H1 (cell line): ENCODE results near the gene ASL. TPM values are rescaled to one million over a fixed set of nuclear protein-coding genes. Genes with fewer than 3 reads are reported as not detected.
A peak's percentile ranks its signal among the peaks of the same experiment; 100 is the strongest.

Experiments used
- CTCF ChIA-PET: fragments of 300-600 bp; sonication (Branson Sonifier 250); formaldehyde crosslinking; loops from one replicate; lab custom pipeline; 2021; ENCODE audit not compliant: partially characterized antibody; lab: Charles Lee
- POLR2A ChIA-PET: fragments of 300-600 bp; sonication (Branson Sonifier 250); formaldehyde crosslinking; loops from one replicate; lab custom pipeline; 2021; ENCODE audit warnings: inconsistent platforms; ENCODE audit not compliant: partially characterized antibody; lab: Charles Lee
- DNase-seq, 2 experiments: peaks; one replicate each; pipeline versions ENCODE4 v3.0.0 to v3.0.0-alpha.2; 2010 to 2022; ENCODE audit warnings: low spot score in 2 of 2, low read depth in 1 of 2, mixed read lengths in 1 of 2
- FAIRE-seq: peaks from 2 replicates; lab custom pipeline; 2011; peaks lifted over from hg19 to GRCh38; lab: Jason Lieb, UNC
- H2AFZ ChIP-seq: 2 replicates; pipeline ENCODE4 v1.8.1; 2012; ENCODE audit warnings: low read length, inconsistent platforms
- H2AK5ac ChIP-seq: 2 replicates; pipeline ENCODE4 v1.6.1; 2013; ENCODE audit warnings: low read depth, low read length
- H2BK120ac ChIP-seq: replicated peaks from 2 replicates; pipeline ENCODE3; 2013; ENCODE audit warnings: low read depth, low read length, inconsistent platforms
- H2BK12ac ChIP-seq: 2 replicates; pipeline ENCODE4 v1.6.1; 2013; ENCODE audit warnings: low read depth, low read length
- H2BK15ac ChIP-seq: 2 replicates; pipeline ENCODE4 v1.6.1; 2013; ENCODE audit warnings: low read length
- H2BK20ac ChIP-seq: 2 replicates; pipeline ENCODE4 v1.6.1; 2013; ENCODE audit warnings: low read length
- H2BK5ac ChIP-seq: 2 replicates; pipeline ENCODE4 v1.6.1; 2013; ENCODE audit warnings: low read depth, low read length
- H3K14ac ChIP-seq: 2 replicates; pipeline ENCODE4 v1.6.1; 2013; ENCODE audit warnings: inconsistent platforms; ENCODE audit not compliant: insufficient read length
- H3K18ac ChIP-seq: 2 replicates; pipeline ENCODE4 v1.6.1; 2013; ENCODE audit warnings: low read length; ENCODE audit errors: extremely low read depth
- H3K23ac ChIP-seq: 2 replicates; pipeline ENCODE4 v1.6.1; 2013; ENCODE audit warnings: inconsistent platforms; ENCODE audit not compliant: insufficient read length
- H3K23me2 ChIP-seq: 2 replicates; pipeline ENCODE4 v1.6.1; 2013; ENCODE audit warnings: low read depth, low read length
- H3K27ac ChIP-seq: 2 replicates; pipeline ENCODE4 v1.6.1; 2011; ENCODE audit warnings: low read depth, low read length, inconsistent platforms
- H3K27me3 ChIP-seq, 4 experiments: replicated peaks in 1 of 4; 1 replicate in 1 of 4; 2 replicates in 3 of 4; pipeline versions ENCODE4 v1.6.1 to v1.8.1; 2011 to 2013; ENCODE audit warnings: low read length in 3 of 4, mild to moderate bottlenecking in 3 of 4, inconsistent platforms in 2 of 4, mixed read lengths in 2 of 4, moderate library complexity in 1 of 4; ENCODE audit not compliant: control insufficient read depth in 3 of 4, insufficient read depth in 3 of 4; ENCODE audit errors: extremely low read depth in 1 of 4
- H3K36me3 ChIP-seq, 4 experiments: 2 replicates each; pipeline versions ENCODE4 v1.6.1 to v1.8.1; 2011 to 2013; ENCODE audit warnings: mild to moderate bottlenecking in 4 of 4, low read length in 3 of 4, moderate library complexity in 2 of 4, control low read depth in 1 of 4, inconsistent platforms in 1 of 4; ENCODE audit not compliant: insufficient read depth in 4 of 4, control insufficient read depth in 2 of 4
- H3K4ac ChIP-seq: replicated peaks from 2 replicates; pipeline ENCODE3; 2013; ENCODE audit warnings: low read length, low read depth, mixed read lengths, inconsistent platforms; ENCODE audit not compliant: insufficient read length
- H3K4me1 ChIP-seq, 4 experiments: replicated peaks in 1 of 4; 1 replicate in 1 of 4; 2 replicates in 3 of 4; pipeline versions ENCODE4 v1.6.1 to v1.8.1; 2011 to 2013; ENCODE audit warnings: low read length in 3 of 4, inconsistent platforms in 2 of 4, mixed read lengths in 1 of 4; ENCODE audit not compliant: insufficient read depth in 4 of 4, control insufficient read depth in 3 of 4
- H3K4me2 ChIP-seq, 2 experiments: 2 replicates each; pipeline versions ENCODE4 v1.6.1 to v1.8.1; 2011 to 2013; ENCODE audit warnings: low read depth in 2 of 2, low read length in 2 of 2, control low read depth in 1 of 2, inconsistent platforms in 1 of 2, mild to moderate bottlenecking in 1 of 2; ENCODE audit not compliant: insufficient read depth in 1 of 2
- H3K4me3 ChIP-seq, 4 experiments: fragments of 200-600, 300-600 bp in 1 of 4; sonication (generic), shearing (Covaris generic), sonication (Bioruptor Twin) in 1 of 4; 2 replicates each; pipeline versions ENCODE4 v1.5.1 to v1.8.1; 2011 to 2016; ENCODE audit warnings: low read length in 4 of 4, low read depth in 3 of 4, control low read depth in 2 of 4, inconsistent platforms in 2 of 4, mild to moderate bottlenecking in 2 of 4, mixed read lengths in 1 of 4, moderate library complexity in 1 of 4; ENCODE audit not compliant: insufficient read depth in 2 of 4; ENCODE audit errors: extremely low read depth in 1 of 4
- H3K56ac ChIP-seq: replicated peaks from 2 replicates; pipeline ENCODE3; 2013; ENCODE audit warnings: low read depth, mild to moderate bottlenecking, mixed read lengths, low read length, inconsistent platforms; ENCODE audit not compliant: insufficient read length
- H3K79me1 ChIP-seq: 2 replicates; pipeline ENCODE4 v1.6.1; 2013; ENCODE audit warnings: low read depth, low read length, control low read depth
- H3K79me2 ChIP-seq, 2 experiments: 2 replicates each; pipeline versions ENCODE4 v1.6.1 to v1.8.1; 2012 to 2013; ENCODE audit warnings: low read length in 2 of 2, mild to moderate bottlenecking in 2 of 2, inconsistent platforms in 1 of 2; ENCODE audit not compliant: insufficient read depth in 2 of 2, control insufficient read depth in 1 of 2
- H3K9ac ChIP-seq, 4 experiments: replicated peaks in 1 of 4; 1 replicate in 1 of 4; 2 replicates in 3 of 4; pipeline versions ENCODE4 v1.6.1 to v1.8.1; 2011 to 2013; ENCODE audit warnings: low read depth in 3 of 4, low read length in 3 of 4, control low read depth in 2 of 4, mild to moderate bottlenecking in 2 of 4, moderate library complexity in 2 of 4, inconsistent platforms in 1 of 4; ENCODE audit errors: extremely low read depth in 1 of 4
- H3K9me3 ChIP-seq, 2 experiments: 2 replicates each; pipeline versions ENCODE4 v1.6.1 to v1.8.1; 2012 to 2013; ENCODE audit warnings: mild to moderate bottlenecking in 2 of 2, moderate library complexity in 2 of 2, control low read depth in 1 of 2, inconsistent platforms in 1 of 2, low read depth in 1 of 2, low read length in 1 of 2, mixed read lengths in 1 of 2; ENCODE audit not compliant: insufficient read depth in 2 of 2
- H4K20me1 ChIP-seq, 2 experiments: replicated peaks in 1 of 2; 2 replicates each; pipeline versions ENCODE3 to v1.8.1; 2011 to 2013; ENCODE audit warnings: inconsistent platforms in 2 of 2, low read length in 2 of 2, mild to moderate bottlenecking in 1 of 2; ENCODE audit not compliant: insufficient read depth in 2 of 2, control insufficient read depth in 1 of 2
- H4K5ac ChIP-seq: 2 replicates; pipeline ENCODE4 v1.6.1; 2013; ENCODE audit warnings: low read length, low read depth, mixed read lengths, inconsistent platforms; ENCODE audit not compliant: insufficient read length
- H4K8ac ChIP-seq: 2 replicates; pipeline ENCODE4 v1.8.0; 2013; ENCODE audit warnings: mild to moderate bottlenecking, moderate library complexity, low read length, inconsistent platforms; ENCODE audit not compliant: insufficient read depth; ENCODE audit errors: extremely low read depth
- H4K91ac ChIP-seq: replicated peaks from 2 replicates; pipeline ENCODE3; 2013; ENCODE audit warnings: low read length, mixed read lengths, inconsistent platforms; ENCODE audit not compliant: insufficient read length
- CREB1 ChIP-seq: IDR thresholded peaks from 2 replicates; pipeline ENCODE4 v1.6.1; 2012; ENCODE audit warnings: inconsistent platforms
- CTCF ChIP-seq, 3 experiments: IDR thresholded peaks; 1 replicate in 2 of 3; 2 replicates in 1 of 3; pipeline versions ENCODE4 v1.5.1 to v1.6.1; 2011; ENCODE audit warnings: low read length in 3 of 3, mild to moderate bottlenecking in 3 of 3, inconsistent platforms in 2 of 3, low read depth in 1 of 3, moderate library complexity in 1 of 3; ENCODE audit not compliant: insufficient read depth in 1 of 3; ENCODE audit errors: control extremely low read depth in 1 of 3
- POLR2A ChIP-seq, 2 experiments: IDR thresholded peaks; 1 replicate in 1 of 2; 2 replicates in 1 of 2; pipeline ENCODE4 v1.6.1; 2011; ENCODE audit warnings: low read depth in 2 of 2, low read length in 2 of 2, mild to moderate bottlenecking in 2 of 2; ENCODE audit errors: control extremely low read depth in 1 of 2
- RBBP5 ChIP-seq: IDR thresholded peaks from 2 replicates; pipeline ENCODE4 v1.7.1; 2012; ENCODE audit warnings: low read depth, mild to moderate bottlenecking, inconsistent platforms, low read length, moderate library complexity, borderline replicate concordance
- SAP30 ChIP-seq: fragments of 300-600 bp; sonication (generic); IDR thresholded peaks from 2 replicates; pipeline ENCODE4 v1.7.1; 2012; ENCODE audit warnings: low read length, moderate library complexity, mild to moderate bottlenecking, inconsistent platforms; ENCODE audit not compliant: insufficient read depth, insufficient replicate concordance
- SIN3A ChIP-seq, 2 experiments: IDR thresholded peaks in 1 of 2; conservative IDR thresholded peaks in 1 of 2; 2 replicates each; pipeline ENCODE4 v1.6.1; 2011 to 2012; ENCODE audit warnings: low read length in 2 of 2, improper control_type of control experiment in 1 of 2, low read depth in 1 of 2, mild to moderate bottlenecking in 1 of 2
- TBP ChIP-seq: IDR thresholded peaks from 2 replicates; pipeline ENCODE4 v1.6.1; 2011; ENCODE audit warnings: low read depth, low read length, improper control_type of control experiment
- TEAD4 ChIP-seq: IDR thresholded peaks from 2 replicates; pipeline ENCODE4 v1.6.1; 2012; ENCODE audit warnings: low read depth, low read length, inconsistent platforms, mixed read lengths
- WGBS, 2 experiments: shearing (Covaris generic) in 1 of 2; methylation state at CpG; one replicate each; pipeline versions ENCODE4 v1.1.6 to v1.1.7; 2013 to 2015; ENCODE audit warnings: low lambda C conversion rate in 2 of 2, mixed read lengths in 2 of 2, inconsistent platforms in 1 of 2, low coverage in 1 of 2, missing lambda C conversion rate in 1 of 2; ENCODE audit not compliant: insufficient replicate concordance in 2 of 2, insufficient coverage in 1 of 2, insufficient read length in 1 of 2; ENCODE audit errors: extremely low coverage in 1 of 2, missing lambda C conversion rate in 1 of 2; 5-methylcytosine and 5-hydroxymethylcytosine counted together
- polyA plus RNA-seq, 7 experiments: library from polyadenylated mRNA; depleted of rRNA in 3 of 7; stranded (reverse) in 5 of 7; unstranded in 2 of 7; fragments of >200 nt in 5 of 7; fragments of 200-250 nt in 2 of 7; gene quantifications; 1 replicate in 5 of 7; 2 replicates in 1 of 7; 4 replicates in 1 of 7; pipeline versions ENCODE4 v1.2.1 to v1.2.3, GENCODE V29; 2011 to 2013; ENCODE audit warnings: missing spikeins in 2 of 7, mixed read lengths in 2 of 7
- total RNA-seq: library from RNA; stranded (reverse); fragmentation: NEBNext Ultra II Directional; extraction: Animal tissue kit (Norgen Biotek cat#: 25700); gene quantifications from 2 replicates; pipeline ENCODE4 v1.2.1, GENCODE V29; 2021

The ASL gene
- total and polyA plus RNA-seq, 2 of the 8 experiments (the other 6 are each of a cell fraction or from before 2014, with no cell fraction given), result 23.3 to 35.3 TPM

GRCh38 chr7:66114743-66115649 is 39.4 kb downstream of the ASL start, which contains the start of gene CRCP:
CRCP (plus strand) TSS chr7:66114847; CDS start chr7:66114963, 116 bp downstream.
- no peak within 1 kb of the TSS for H3K23ac ChIP-seq
- H3K56ac ChIP-seq, result peak within 1 kb of the TSS; percentile 33
- peak within 1 kb of the TSS; percentile 78 to 94 (median 88) for H3K4me3 ChIP-seq
- H4K91ac ChIP-seq, result peak within 1 kb of the TSS; percentile 44
- H3K14ac ChIP-seq, result peak within 1 kb of the TSS; percentile 8
- H3K36me3 ChIP-seq, result no peaks in the 10 kb centered on the region
- H3K79me1 ChIP-seq, result 0 out of 2 replicates have a peak, but pooled peaks cover 4% of the 10 kb centered on the region
- ChIA-PET CTCF (no interaction called here), POLR2A (interaction anchor here (0.6 to 2.8 kb wide), 15 partner anchors 9 to 90 kb away, joined by 3 to 10 read pairs (median 3); partner anchors contain the start of genes ASL and TPST1)
- H3K4ac ChIP-seq, result peak within 1 kb of the TSS; percentile 46
- no peaks in the 10 kb centered on the region for H3K9me3 ChIP-seq
- H3K4me1 ChIP-seq, result peaks cover 0 to 4% (median under 1%) of the 10 kb centered on the region in 4 experiments; a peak in 2 of 7 replicates
- peak within 1 kb of the TSS; percentile 97; the same call in 1 of the 2 replicates for H2BK5ac ChIP-seq
- peak; percentile 46 to 86 for DNase-seq
- 3% methylated on average over 48 of the region's 67 CpGs; no CpG with 5 or more reads in 1 of the 2 experiments for WGBS, 2 experiments
- H3K9ac ChIP-seq, result peak within 1 kb of the TSS; percentile 69 to 90 (median 74)
- H2BK12ac ChIP-seq, result no peak within 1 kb of the TSS
- no peak within 1 kb of the TSS for H2BK15ac ChIP-seq
- H3K79me2 ChIP-seq, result peaks cover 17 to 47% of the 10 kb centered on the region in 2 experiments
- H2AK5ac ChIP-seq, result no peak within 1 kb of the TSS
- H2BK20ac ChIP-seq, result no peak within 1 kb of the TSS
- peak within 1 kb of the TSS; percentile 55 for H4K5ac ChIP-seq
- H2BK120ac ChIP-seq, result no peak within 1 kb of the TSS
- H2AFZ ChIP-seq, result peak within 1 kb of the TSS; percentile 77; the same call in 1 of the 2 replicates
- H4K8ac ChIP-seq, result peak within 1 kb of the TSS; percentile 86
- no peaks in the 10 kb centered on the region for H3K27me3 ChIP-seq
- FAIRE-seq, result no peak
- H4K20me1 ChIP-seq, result no peaks in the 10 kb centered on the region
- H3K23me2 ChIP-seq, result peaks cover 3% of the 10 kb centered on the region; the same call in 1 of the 2 replicates
- peak within 1 kb of the TSS; percentile 91 for H3K27ac ChIP-seq
- peak within 1 kb of the TSS; percentile 97 for H3K18ac ChIP-seq
- peak within 1 kb of the TSS; percentile 62 to 77 for H3K4me2 ChIP-seq
- TF ChIP-seq SAP30 (peak; percentile 37), TBP (peak; percentile 58; the same call in 1 of the 2 replicates), POLR2A (IDR thresholded peaks at IDR 0.05; ENCODE audit: control extremely low read depth in 1 of 2, low read depth in 2 of 2, low read length in 2 of 2) (peak; percentile 59 to 77), TEAD4 (peak; percentile 24), CREB1 (peak; percentile 46; the same call in 1 of the 2 replicates), CTCF (IDR thresholded peaks at IDR 0.05; ENCODE audit: control extremely low read depth in 1 of 3, insufficient read depth in 1 of 3, low read depth in 1 of 3, low read length in 3 of 3) (no peak), SIN3A (conservative IDR thresholded peaks at IDR 0.05 in 1 of 2, IDR thresholded peaks at IDR 0.05 in 1 of 2; ENCODE audit: low read depth in 1 of 2, low read length in 2 of 2) (peak; percentile 65 to 82; a peak in 3 of 4 replicates), RBBP5 (peak; percentile 85)
